IMR-90 (cell line): ENCODE data around the gene PHLDB1. TPM values are rescaled to one million over a fixed set of nuclear protein-coding genes. Genes with fewer than 3 reads are reported as not detected.
"Not testable (repeated sequence)": the region's sequence is repeated elsewhere in the genome, so short reads cannot be mapped to it uniquely, and the experiment has no call there.

ENCODE experiments used
- ATAC-seq: fragments of 200-7000 bp; cut with Tn5 transposase; 2 replicates; pipeline ENCODE4 v1.9.1; 2020; ENCODE audit warnings: low read depth, mild to moderate bottlenecking, moderate library complexity
- BruUV-seq: library from RNA; stranded (reverse); fragments of 400-500 nt; replicated peaks from 2 replicates; lab custom pipeline; 2021; lab: Mats Ljungman, UMichigan
- CTCF ChIA-PET: fragments of 300-600 bp; formaldehyde crosslinking; extraction: SDS; loops from one replicate; lab custom pipeline; 2021; ENCODE audit warnings: antibody characterized with exemption; lab: Yijun Ruan, JAX
- POLR2A ChIA-PET: fragments of 300-600 bp; sonication (Branson Sonifier 250); formaldehyde crosslinking; loops from one replicate; lab custom pipeline; 2022; ENCODE audit warnings: antibody characterized with exemption; ENCODE audit not compliant: unreplicated experiment; lab: Charles Lee
- DNase-seq: peaks from one replicate; pipeline ENCODE4 v3.0.0; 2013
- H2AFZ ChIP-seq: replicated peaks from 2 replicates; pipeline ENCODE3; 2013; ENCODE audit warnings: low read length, mild to moderate bottlenecking; ENCODE audit not compliant: poor library complexity
- H2AK5ac ChIP-seq: 2 replicates; pipeline ENCODE4 v1.6.1; 2013; ENCODE audit warnings: low read depth, low read length, inconsistent platforms
- H2AK9ac ChIP-seq: replicated peaks from 2 replicates; pipeline ENCODE3; 2013; ENCODE audit warnings: mild to moderate bottlenecking, low read depth, low read length, moderate library complexity; ENCODE audit not compliant: poor library complexity
- H2BK120ac ChIP-seq: 2 replicates; pipeline ENCODE4 v1.6.1; 2013; ENCODE audit warnings: low read depth, low read length, inconsistent platforms
- H2BK15ac ChIP-seq: 3 replicates; pipeline ENCODE4 v1.6.1; 2013; ENCODE audit warnings: low read depth, low read length, inconsistent platforms
- H2BK20ac ChIP-seq: 2 replicates; pipeline ENCODE4 v1.6.1; 2013; ENCODE audit warnings: low read depth, mild to moderate bottlenecking, inconsistent platforms, low read length, moderate library complexity
- H2BK5ac ChIP-seq: 2 replicates; pipeline ENCODE4 v1.6.1; 2013; ENCODE audit warnings: mild to moderate bottlenecking, low read depth, low read length, inconsistent platforms; ENCODE audit not compliant: poor library complexity, severe bottlenecking
- H3K14ac ChIP-seq: replicated peaks from 2 replicates; pipeline ENCODE4 v1.6.1; 2013; ENCODE audit warnings: low read depth, low read length, inconsistent platforms
- H3K18ac ChIP-seq: 2 replicates; pipeline ENCODE4 v1.6.1; 2013; ENCODE audit warnings: low read depth, low read length, control low read depth
- H3K23ac ChIP-seq: 2 replicates; pipeline ENCODE4 v1.6.1; 2013; ENCODE audit warnings: low read depth, low read length, inconsistent platforms
- H3K27ac ChIP-seq: 2 replicates; pipeline ENCODE4 v1.5.1; 2013; ENCODE audit warnings: mild to moderate bottlenecking, control low read depth, low read length; ENCODE audit not compliant: insufficient read depth
- H3K27me3 ChIP-seq: 2 replicates; pipeline ENCODE4 v1.6.1; 2013; ENCODE audit warnings: low read length; ENCODE audit not compliant: control insufficient read depth, insufficient read depth
- H3K36me3 ChIP-seq: 2 replicates; pipeline ENCODE4 v1.6.1; 2013; ENCODE audit warnings: low read length, mixed read lengths; ENCODE audit not compliant: control insufficient read depth, insufficient read depth
- H3K4ac ChIP-seq: 2 replicates; pipeline ENCODE4 v1.6.1; 2013; ENCODE audit warnings: low read depth, low read length, inconsistent platforms
- H3K4me1 ChIP-seq: 2 replicates; pipeline ENCODE4 v1.6.1; 2013; ENCODE audit warnings: low read length, mixed read lengths; ENCODE audit not compliant: control insufficient read depth, insufficient read depth
- H3K4me2 ChIP-seq: 2 replicates; pipeline ENCODE4 v1.6.1; 2013; ENCODE audit warnings: low read depth, mild to moderate bottlenecking, control low read depth, low read length, moderate library complexity
- H3K4me3 ChIP-seq: 2 replicates; pipeline ENCODE4 v1.5.1; 2013; ENCODE audit warnings: low read depth, mild to moderate bottlenecking, control low read depth, low read length, moderate library complexity; ENCODE audit not compliant: insufficient read depth
- H3K56ac ChIP-seq: 2 replicates; pipeline ENCODE4 v1.6.1; 2013; ENCODE audit warnings: low read length, inconsistent platforms; ENCODE audit not compliant: insufficient read depth; ENCODE audit errors: extremely low read depth
- H3K79me1 ChIP-seq, 2 experiments: 2 replicates each; pipeline ENCODE4 v1.6.1; 2013; ENCODE audit warnings: low read length in 2 of 2, inconsistent platforms in 1 of 2, low read depth in 1 of 2
- H3K9ac ChIP-seq: 2 replicates; pipeline ENCODE4 v1.6.1; 2013; ENCODE audit warnings: low read depth, low read length, control low read depth
- H3K9me1 ChIP-seq: 2 replicates; pipeline ENCODE4 v1.6.1; 2013; ENCODE audit warnings: low read length, inconsistent platforms; ENCODE audit not compliant: insufficient read depth
- H3K9me3 ChIP-seq: 2 replicates; pipeline ENCODE4 v1.6.1; 2013; ENCODE audit warnings: low read length; ENCODE audit not compliant: control insufficient read depth, insufficient read depth
- H4K20me1 ChIP-seq: 2 replicates; pipeline ENCODE4 v1.6.1; 2013; ENCODE audit warnings: low read length, inconsistent platforms; ENCODE audit not compliant: insufficient read depth
- H4K5ac ChIP-seq: 2 replicates; pipeline ENCODE4 v1.6.1; 2013; ENCODE audit warnings: mild to moderate bottlenecking, low read depth, low read length, control low read depth
- H4K8ac ChIP-seq, 2 experiments: 2 replicates each; pipeline ENCODE4 v1.6.1; 2013; ENCODE audit warnings: low read depth in 2 of 2, low read length in 2 of 2, control low read depth in 1 of 2, inconsistent platforms in 1 of 2
- H4K91ac ChIP-seq: 2 replicates; pipeline ENCODE4 v1.6.1; 2013; ENCODE audit warnings: low read depth, low read length, inconsistent platforms; ENCODE audit not compliant: insufficient read depth
- CTCF ChIP-seq: conservative IDR thresholded peaks from 2 replicates; pipeline ENCODE4 v1.5.1; 2012; ENCODE audit warnings: mild to moderate bottlenecking, low read depth, low read length, improper control_type of control experiment
- WGBS, 2 experiments: methylation state at CpG; one replicate each; pipeline versions ENCODE4 v1.1.5 to v1.1.7; 2013; ENCODE audit warnings: missing lambda C conversion rate in 2 of 2; ENCODE audit not compliant: insufficient read length in 1 of 2; ENCODE audit errors: extremely low coverage in 2 of 2; 5-methylcytosine and 5-hydroxymethylcytosine counted together
- dilution Hi-C: fragments of 300-500 bp; cut with HindIII; formaldehyde crosslinking; loops from one replicate; pipeline ENCODE4 v1.14.3; 2018; ENCODE audit warnings: low sequenced_read_pairs; ENCODE audit not compliant: unreplicated experiment
- in situ Hi-C: fragments of 300-500 bp; cut with MboI; formaldehyde crosslinking; loops from 3 replicates; pipeline ENCODE4 v1.14.3; 2019; ENCODE audit warnings: low sequenced_read_pairs, inconsistent platforms, mixed read lengths
- intact Hi-C: fragments of 100-400 bp; cut with micrococcal nuclease; formaldehyde crosslinking; loops from 2 replicates; pipeline ENCODE4 v1.10.0; 2022
- polyA plus RNA-seq, 3 experiments: library from polyadenylated mRNA; depleted of rRNA; stranded (reverse); fragments of >200 nt; gene quantifications; 2 replicates each; pipeline ENCODE4 v1.2.3, GENCODE V29; 2012; ENCODE audit warnings: low replicate concordance in 1 of 3
- total RNA-seq: library from RNA; depleted of rRNA; stranded (reverse); fragments of >200 nt; gene quantifications from 2 replicates; pipeline ENCODE4 v1.2.3, GENCODE V29; 2012

The PHLDB1 gene
- total and polyA plus RNA-seq, 2 of the 4 experiments (the other 2 are of a cell fraction), result 40.0 to 90.4 TPM

GRCh38 chr11:118678908-118679307 lies 71.5 kb downstream of the PHLDB1 start:
- 0 out of 2 replicates have a peak, but pooled peaks have one; percentile 17 for TF ChIP-seq CTCF
- POLR2A ChIA-PET, H4K20me1 ChIP-seq, H2AK9ac ChIP-seq, in situ Hi-C loops, H3K9ac ChIP-seq, DNase-seq, H3K4me1 ChIP-seq, H4K8ac ChIP-seq, H3K23ac ChIP-seq, H3K9me3 ChIP-seq, H4K5ac ChIP-seq, H2AK5ac ChIP-seq, H3K4me2 ChIP-seq, H3K79me1 ChIP-seq, H3K4me3 ChIP-seq, H2BK20ac ChIP-seq, H2BK5ac ChIP-seq, H3K14ac ChIP-seq, BruUV-seq, H2BK15ac ChIP-seq, H3K4ac ChIP-seq, intact Hi-C loops, dilution Hi-C loops, H2AFZ ChIP-seq, H3K27me3 ChIP-seq, H3K18ac ChIP-seq, H3K27ac ChIP-seq, H3K56ac ChIP-seq, H3K9me1 ChIP-seq, H2BK120ac ChIP-seq, H3K36me3 ChIP-seq, H4K91ac ChIP-seq: not testable (repeated sequence)
- WGBS, 2 experiments, result 44% methylated on average over 4 of the region's 11 CpGs; no CpG with 5 or more reads in 1 of the 2 experiments
- CTCF ChIA-PET, result interaction anchor here (1.2 kb wide), 1 partner anchor 16 kb away, joined by 3 read pairs; no protein-coding TSS in a partner anchor
- ATAC-seq, result peak; percentile 63
